GM21526 (cell line): ENCODE measurements around the gene CADPS2.
"Not testable (repeated sequence)": the region's sequence is repeated elsewhere in the genome, so short reads cannot be mapped to it uniquely, and the experiment has no call there.

ENCODE experiments used
- ATAC-seq: cut with Tn5 transposase; IDR thresholded peaks from one replicate; pipeline ENCODE4 v1.9.1; 2021; ENCODE audit warnings: moderate library complexity; ENCODE audit not compliant: unreplicated experiment, low FRiP score

CADPS2 gene

GRCh38 chr7:122303531-122304318, 582.5 kb downstream of the CADPS2 start:
- no peak for ATAC-seq

- no peak for ATAC-seq
Observed at GRCh38 chr7:122302761-122303530, 583.3 kb downstream of the CADPS2 start.

GRCh38 chr7:122301858-122302760, 584.2 kb downstream of the CADPS2 start:
- no peak for ATAC-seq

- ATAC-seq, result no peak
Observed at GRCh38 chr7:122300956-122301833, 585.1 kb downstream of the CADPS2 start.

GRCh38 chr7:122300211-122300932, 585.9 kb downstream of the CADPS2 start:
- no peak for ATAC-seq

- no peak for ATAC-seq
Observed at GRCh38 chr7:122299624-122300210, 586.5 kb downstream of the CADPS2 start.

- ATAC-seq, result no peak
Observed at GRCh38 chr7:122298618-122299017, 587.6 kb downstream of the CADPS2 start.

- ATAC-seq, result no peak
Observed at GRCh38 chr7:122298131-122298530, 588.1 kb downstream of the CADPS2 start.

GRCh38 chr7:122291189-122291588, 595.1 kb downstream of the CADPS2 start:
- no peak for ATAC-seq

- no peak for ATAC-seq
Observed at GRCh38 chr7:122290476-122290875, 595.8 kb downstream of the CADPS2 start.

- ATAC-seq, result no peak
Observed at GRCh38 chr7:122289426-122289825, 596.8 kb downstream of the CADPS2 start.

GRCh38 chr7:122284608-122285007, 601.7 kb downstream of the CADPS2 start:
- ATAC-seq, result not testable (repeated sequence)

GRCh38 chr7:122273117-122273516, 613.1 kb downstream of the CADPS2 start:
- no peak for ATAC-seq

GRCh38 chr7:122269241-122269640, 617.0 kb downstream of the CADPS2 start:
- no peak for ATAC-seq
